Testis (tissue), 3 donors: ENCODE data around the gene SRD5A3. TPM values are rescaled to one million over a fixed set of nuclear protein-coding genes. Genes with fewer than 3 reads are reported as not detected.
A peak's percentile ranks its signal among the peaks of the same experiment; 100 is the strongest.
"Not testable (repeated sequence)": the region's sequence is repeated elsewhere in the genome, so short reads cannot be mapped to it uniquely, and the experiment has no call there.

ENCODE experiments used
- DNase-seq: peaks from one replicate; pipeline ENCODE4 v3.0.0-alpha.2; 2019
- H3K27ac ChIP-seq, 2 donors: fragments of 200-600 bp; sonication (generic); one replicate each; pipeline ENCODE4 v1.5.1; 2019
- H3K27me3 ChIP-seq: fragments of 200-600 bp; sonication (generic); one replicate; pipeline ENCODE4 v1.5.1; 2019
- H3K36me3 ChIP-seq: fragments of 200-600 bp; sonication (generic); one replicate; pipeline ENCODE4 v1.5.1; 2017; ENCODE audit warnings: low read depth; ENCODE audit errors: missing control alignments
- H3K4me1 ChIP-seq: fragments of 200-600 bp; sonication (generic); one replicate; pipeline ENCODE4 v1.5.1; 2019
- H3K4me3 ChIP-seq, 2 donors: fragments of 200-600 bp; sonication (generic); one replicate each; pipeline ENCODE4 v1.5.1; 2017 to 2019
- H3K9me3 ChIP-seq: fragments of 200-600 bp; sonication (generic); one replicate; pipeline ENCODE4 v1.5.1; 2017
- CTCF ChIP-seq, 3 experiments: fragments of 450-650 bp in 2 of 3; fragments of 200-600 bp in 1 of 3; sonication (generic) in 1 of 3; IDR thresholded peaks; one replicate each; pipeline ENCODE4 v1.5.1; 2016 to 2019; ENCODE audit warnings: antibody characterized with exemption in 3 of 3, mild to moderate bottlenecking in 2 of 3, moderate library complexity in 1 of 3
- POLR2A ChIP-seq: fragments of 450-650 bp; IDR thresholded peaks from one replicate; pipeline ENCODE4 v1.6.1; 2017; ENCODE audit warnings: antibody characterized with exemption, mild to moderate bottlenecking, moderate library complexity
- WGBS, 2 donors: methylation state at CpG; one replicate each; pipeline ENCODE4 v1.1.5; 2018; 5-methylcytosine and 5-hydroxymethylcytosine counted together
- intact Hi-C: fragments of 100-400 bp; cut with DNase I; formaldehyde crosslinking; loops from one replicate; pipeline ENCODE4 v1.15.1; 2023; ENCODE audit warnings: low total_unique reads
- polyA plus RNA-seq: library from polyadenylated mRNA; stranded (reverse); fragments of 350-450 nt; fragmentation: Illumina TruSeq; extraction: RNeasy Lipid Tissue Mini Kit (QIAGEN cat#74804); gene quantifications from one replicate; pipeline ENCODE4 v1.2.3, GENCODE V29; 2014; ENCODE audit warnings: low read depth, low replicate concordance; ENCODE audit not compliant: insufficient read depth
- total RNA-seq, 2 donors: library from RNA; depleted of rRNA; stranded (reverse); fragments of >200 nt; gene quantifications; one replicate each; pipeline ENCODE4 v1.2.3, GENCODE V29; 2016

SRD5A3 gene
- total and polyA plus RNA-seq, 3 donors from 2014 or later, result 4.9 to 8.0 (median 7.8) TPM

GRCh38 chr4:55355555-55355954 is 9.5 kb downstream of the SRD5A3 start:
- intact Hi-C loops, result no loop called here
- no peak for TF ChIP-seq CTCF (IDR thresholded peaks at IDR 0.05)
- TF ChIP-seq POLR2A, result no peak
- peaks cover 9% of the 10 kb centered on the region for H3K4me1 ChIP-seq
- no peaks in the 10 kb centered on the region for H3K27me3 ChIP-seq
- DNase-seq, result no peak
- WGBS, 2 donors, result 76% methylated on average over 6 of the region's 6 CpGs
- no peaks in the 10 kb centered on the region for H3K36me3 ChIP-seq
- H3K9me3 ChIP-seq, result no peaks in the 10 kb centered on the region
- no peak overlapping the region for H3K27ac ChIP-seq
- H3K4me3 ChIP-seq, result no peak overlapping the region

GRCh38 chr4:55356991-55357461 is 11.0 kb downstream of the SRD5A3 start:
- H3K27ac ChIP-seq, result no peak overlapping the region

GRCh38 chr4:55358246-55358645 is 12.2 kb downstream of the SRD5A3 start:
- H3K4me3 ChIP-seq, result no peak overlapping the region
- H3K27ac ChIP-seq, result peak overlapping the region in 1 of 2 donors; percentile 28
- TF ChIP-seq POLR2A (no peak), CTCF (IDR thresholded peaks at IDR 0.05) (no peak)
- H3K27me3 ChIP-seq, result no peaks in the 10 kb centered on the region
- DNase-seq, result no peak
- WGBS, 2 donors, result 84 to 87% methylated on average over 2 of the region's 2 CpGs
- no peaks in the 10 kb centered on the region for H3K9me3 ChIP-seq
- H3K4me1 ChIP-seq, result peaks cover 9% of the 10 kb centered on the region
- H3K36me3 ChIP-seq, result no peaks in the 10 kb centered on the region
- intact Hi-C loops, result no loop called here

More at GRCh38 chr4:55356991-55357461, 11.0 kb downstream of the SRD5A3 start:
- no peaks in the 10 kb centered on the region for H3K27me3 ChIP-seq
- peaks cover 9% of the 10 kb centered on the region for H3K4me1 ChIP-seq
- no peak overlapping the region for H3K4me3 ChIP-seq
- H3K9me3 ChIP-seq, result no peaks in the 10 kb centered on the region
- WGBS, 2 donors, result 60 to 62% methylated on average over 5 of the region's 5 CpGs
- TF ChIP-seq CTCF (IDR thresholded peaks at IDR 0.05) (no peak), POLR2A (no peak)
- H3K36me3 ChIP-seq, result no peaks in the 10 kb centered on the region
- intact Hi-C loops, result no loop called here
- no peak for DNase-seq

GRCh38 chr4:55358668-55359067 is 12.6 kb downstream of the SRD5A3 start:
- H3K9me3 ChIP-seq, result no peaks in the 10 kb centered on the region
- TF ChIP-seq POLR2A, result no peak
- TF ChIP-seq CTCF (IDR thresholded peaks at IDR 0.05), result no peak
- H3K27ac ChIP-seq, result peak overlapping the region in 1 of 2 donors; percentile 28
- H3K4me3 ChIP-seq, result no peak overlapping the region
- H3K36me3 ChIP-seq, result no peaks in the 10 kb centered on the region
- intact Hi-C loops, result no loop called here
- H3K4me1 ChIP-seq, result peaks cover 9% of the 10 kb centered on the region
- no peak for DNase-seq
- H3K27me3 ChIP-seq, result no peaks in the 10 kb centered on the region
- WGBS, 2 donors, result 58 to 69% methylated on average over 2 of the region's 2 CpGs

GRCh38 chr4:55359397-55359916 is 13.4 kb downstream of the SRD5A3 start:
- no peaks in the 10 kb centered on the region for H3K36me3 ChIP-seq
- TF ChIP-seq CTCF (IDR thresholded peaks at IDR 0.05) (no peak), POLR2A (no peak)
- H3K4me3 ChIP-seq, result no peak overlapping the region
- peak; percentile 45 for DNase-seq
- 59 to 67% methylated on average over 8 of the region's 8 CpGs for WGBS, 2 donors
- no peaks in the 10 kb centered on the region for H3K27me3 ChIP-seq
- H3K4me1 ChIP-seq, result peaks cover 9% of the 10 kb centered on the region
- no peaks in the 10 kb centered on the region for H3K9me3 ChIP-seq
- intact Hi-C loops, result no loop called here
- H3K27ac ChIP-seq, result peak overlapping the region in 1 of 2 donors; percentile 28

GRCh38 chr4:55362938-55363337 is 16.9 kb downstream of the SRD5A3 start:
- intact Hi-C loops, H3K27me3 ChIP-seq, H3K4me1 ChIP-seq, H3K27ac ChIP-seq, H3K9me3 ChIP-seq, H3K4me3 ChIP-seq, H3K36me3 ChIP-seq, DNase-seq: not testable (repeated sequence)
- WGBS, 2 donors, result 92 to 94% methylated on average over 9 of the region's 9 CpGs
